H9 (cell line): Measurements from ENCODE around the gene MVP. TPM values are rescaled to one million over a fixed set of nuclear protein-coding genes. Genes with fewer than 3 reads are reported as not detected.
A peak's percentile ranks its signal among the peaks of the same experiment; 100 is the strongest.

Experiments used
- DNase-seq: peaks from one replicate; pipeline ENCODE4 v3.0.0-alpha.2; 2017
- H2AFZ ChIP-seq: one replicate; pipeline ENCODE4 v1.6.1; 2013; ENCODE audit warnings: mild to moderate bottlenecking, low read length, control low read depth, moderate library complexity
- H2AK5ac ChIP-seq: 2 replicates; pipeline ENCODE4 v1.6.1; 2013; ENCODE audit warnings: low read length, control low read depth, mixed read lengths; ENCODE audit not compliant: insufficient read length
- H2BK120ac ChIP-seq: one replicate; pipeline ENCODE4 v1.6.1; 2013; ENCODE audit warnings: low read depth, mild to moderate bottlenecking, low read length, control low read depth, inconsistent platforms; ENCODE audit not compliant: poor library complexity, severe bottlenecking
- H2BK12ac ChIP-seq: 2 replicates; pipeline ENCODE4 v1.6.1; 2013; ENCODE audit warnings: low read length, control low read depth, mixed read lengths, low read depth; ENCODE audit not compliant: insufficient read length
- H2BK15ac ChIP-seq: 2 replicates; pipeline ENCODE4 v1.6.1; 2013; ENCODE audit warnings: low read depth, low read length, control low read depth
- H2BK20ac ChIP-seq: one replicate; pipeline ENCODE4 v1.6.1; 2013; ENCODE audit warnings: low read depth, mild to moderate bottlenecking, low read length, control low read depth, inconsistent platforms; ENCODE audit not compliant: poor library complexity, severe bottlenecking
- H2BK5ac ChIP-seq: 2 replicates; pipeline ENCODE4 v1.6.1; 2013; ENCODE audit warnings: low read length, control low read depth, mixed read lengths; ENCODE audit not compliant: insufficient read length
- H3K14ac ChIP-seq: 2 replicates; pipeline ENCODE4 v1.6.1; 2013; ENCODE audit warnings: low read length, control low read depth; ENCODE audit not compliant: insufficient read depth
- H3K18ac ChIP-seq: 2 replicates; pipeline ENCODE4 v1.6.1; 2013; ENCODE audit warnings: low read depth, mild to moderate bottlenecking, mixed read lengths, low read length, control low read depth; ENCODE audit not compliant: insufficient read length
- H3K23ac ChIP-seq: 2 replicates; pipeline ENCODE4 v1.6.1; 2013; ENCODE audit warnings: low read length, control low read depth, mixed read lengths, low read depth; ENCODE audit not compliant: insufficient read length
- H3K23me2 ChIP-seq: 2 replicates; pipeline ENCODE4 v1.6.1; 2013; ENCODE audit warnings: low read depth, mild to moderate bottlenecking, mixed read lengths, low read length, control low read depth; ENCODE audit not compliant: insufficient read length, poor library complexity, severe bottlenecking
- H3K27ac ChIP-seq: 2 replicates; pipeline ENCODE4 v1.5.1; 2013; ENCODE audit warnings: low read length, control low read depth, mixed read lengths, low read depth; ENCODE audit not compliant: insufficient read length
- H3K27me3 ChIP-seq: 2 replicates; pipeline ENCODE4 v1.6.1; 2013; ENCODE audit warnings: low read length, control low read depth, inconsistent platforms; ENCODE audit not compliant: insufficient read depth
- H3K4ac ChIP-seq: 2 replicates; pipeline ENCODE4 v1.6.1; 2013; ENCODE audit warnings: low read depth, mild to moderate bottlenecking, control low read depth, inconsistent platforms, low read length, moderate library complexity
- H3K4me1 ChIP-seq: 2 replicates; pipeline ENCODE4 v1.6.1; 2013; ENCODE audit warnings: low read length, control low read depth, inconsistent platforms; ENCODE audit not compliant: insufficient read depth
- H3K4me2 ChIP-seq: 2 replicates; pipeline ENCODE4 v1.6.1; 2013; ENCODE audit warnings: low read length, control low read depth, mixed read lengths; ENCODE audit not compliant: insufficient read length, insufficient read depth
- H3K56ac ChIP-seq: 2 replicates; pipeline ENCODE4 v1.6.1; 2013; ENCODE audit warnings: low read depth, mild to moderate bottlenecking, mixed read lengths, low read length, control low read depth; ENCODE audit not compliant: insufficient read length
- H3K79me1 ChIP-seq: 2 replicates; pipeline ENCODE4 v1.6.1; 2013; ENCODE audit warnings: low read depth, mild to moderate bottlenecking, moderate library complexity, low read length, control low read depth, inconsistent platforms; ENCODE audit not compliant: insufficient read depth, poor library complexity, severe bottlenecking
- H3K79me2 ChIP-seq: 2 replicates; pipeline ENCODE4 v1.6.1; 2013; ENCODE audit warnings: low read length, control low read depth, inconsistent platforms; ENCODE audit not compliant: insufficient read depth
- H3K9ac ChIP-seq: 2 replicates; pipeline ENCODE4 v1.6.1; 2013; ENCODE audit warnings: low read length, control low read depth, mixed read lengths; ENCODE audit not compliant: insufficient read length; ENCODE audit errors: extremely low read depth
- H3K9me3 ChIP-seq: one replicate; pipeline ENCODE4 v1.6.1; 2013; ENCODE audit warnings: low read depth, low read length, inconsistent platforms; ENCODE audit not compliant: control insufficient read depth
- H3T11ph ChIP-seq: one replicate; pipeline ENCODE4 v1.6.1; 2013; ENCODE audit warnings: mild to moderate bottlenecking, low read length, control low read depth, inconsistent platforms
- H4K20me1 ChIP-seq: one replicate; pipeline ENCODE4 v1.6.1; 2013; ENCODE audit not compliant: control insufficient read depth, insufficient read length, insufficient read depth
- H4K5ac ChIP-seq: 2 replicates; pipeline ENCODE4 v1.6.1; 2013; ENCODE audit warnings: low read depth, mild to moderate bottlenecking, mixed read lengths, low read length, control low read depth; ENCODE audit not compliant: insufficient read length
- H4K8ac ChIP-seq: replicated peaks from 2 replicates; pipeline ENCODE4 v1.6.1; 2013; ENCODE audit warnings: low read length, control low read depth, mixed read lengths, low read depth; ENCODE audit not compliant: insufficient read length
- H4K91ac ChIP-seq: 2 replicates; pipeline ENCODE4 v1.6.1; 2013; ENCODE audit warnings: low read depth, mild to moderate bottlenecking, moderate library complexity, mixed read lengths, low read length, control low read depth; ENCODE audit not compliant: insufficient read length
- H3K27ac Mint-ChIP-seq, 3 experiments: 2 replicates in 2 of 3; 3 replicates in 1 of 3; pipeline ENCODE4 v1.8.0; 2020 to 2021; ENCODE audit warnings: mixed read lengths in 3 of 3, mild to moderate bottlenecking in 1 of 3, moderate library complexity in 1 of 3
- H3K27me3 Mint-ChIP-seq: 2 replicates; pipeline ENCODE4 v1.8.0; 2021; ENCODE audit warnings: low read depth, mild to moderate bottlenecking, moderate library complexity, mixed read lengths
- H3K36me3 Mint-ChIP-seq, 3 experiments: 2 replicates in 2 of 3; 3 replicates in 1 of 3; pipeline ENCODE4 v1.8.0; 2020 to 2021; ENCODE audit warnings: low read depth in 3 of 3, mixed read lengths in 3 of 3; ENCODE audit not compliant: insufficient read depth in 1 of 3
- H3K4me1 Mint-ChIP-seq, 2 experiments: 2 replicates each; pipeline ENCODE4 v1.8.0; 2020; ENCODE audit warnings: mixed read lengths in 2 of 2
- H3K4me3 Mint-ChIP-seq, 2 experiments: 2 replicates in 1 of 2; 3 replicates in 1 of 2; pipeline ENCODE4 v1.8.0; 2020 to 2021; ENCODE audit warnings: mild to moderate bottlenecking in 2 of 2, mixed read lengths in 2 of 2, moderate library complexity in 1 of 2
- H3K9me3 Mint-ChIP-seq, 2 experiments: 2 replicates in 1 of 2; 3 replicates in 1 of 2; pipeline ENCODE4 v1.8.0; 2020; ENCODE audit warnings: mild to moderate bottlenecking in 2 of 2, mixed read lengths in 2 of 2, moderate library complexity in 1 of 2
- WGBS: extraction: QIAGEN DNeasy Blood & Tissue Kit; methylation state at CpG from one replicate; pipeline ENCODE4 v1.1.7; 2013; ENCODE audit warnings: missing lambda C conversion rate, low lambda C conversion rate, mixed read lengths; ENCODE audit not compliant: insufficient read length; ENCODE audit errors: extremely low coverage; 5-methylcytosine and 5-hydroxymethylcytosine counted together
- total RNA-seq: library from RNA; stranded (reverse); gene quantifications from 2 replicates; pipeline ENCODE4 v1.2.1, GENCODE V29; 2021
- TF ChIP-seq, protein P1 (sequence below): fragments of 200-600 bp; sonication (generic); conservative IDR thresholded peaks from 3 replicates; pipeline ENCODE4 v1.8.0; 2021; ENCODE audit warnings: antibody characterized with exemption, mild to moderate bottlenecking

The MVP gene
- total RNA-seq, 1 experiment from 2014 or later, result 3.1 TPM

DNA sequence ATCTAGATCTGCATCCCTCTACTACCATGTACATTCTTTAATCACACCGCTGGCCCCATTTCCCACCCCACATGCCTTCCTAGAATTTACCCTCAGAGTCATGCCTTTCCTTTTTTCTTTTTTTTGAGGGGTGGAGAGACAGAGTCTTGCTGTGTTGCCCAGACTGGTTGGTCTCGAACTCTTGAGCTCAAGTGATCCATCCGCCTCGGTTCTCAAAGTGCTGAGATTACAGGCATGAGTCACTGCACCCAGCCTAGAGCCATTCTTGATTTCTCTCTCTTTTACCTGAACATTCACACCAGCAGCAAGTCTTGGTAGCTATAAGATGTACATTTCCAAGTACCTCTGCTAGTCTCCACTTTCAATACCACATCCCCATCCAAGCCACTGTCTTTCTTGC lies 2.2 kb upstream of the MVP start:
- peaks cover 47 to 59% of the 10 kb centered on the region in 2 experiments for H3K4me1 Mint-ChIP-seq
- no peaks in the 10 kb centered on the region; the same call in 1 of the 2 replicates for H3K27me3 Mint-ChIP-seq
- Histone ChIP-seq H3K9me3 (no peaks in the 10 kb centered on the region), H3K14ac (no peak overlapping the region), H4K91ac (no peak overlapping the region), H3K4ac (no peak overlapping the region), H3K27ac (no peak overlapping the region), H2BK12ac (no peak overlapping the region), H3K79me1 (no peaks in the 10 kb centered on the region), H3K27me3 (no peaks in the 10 kb centered on the region), H3K9ac (peak overlapping the region; percentile 2), H2BK5ac (no peak overlapping the region), H3K18ac (no peak overlapping the region), H3K56ac (no peak overlapping the region), H4K5ac (no peak overlapping the region), H4K20me1 (no peaks in the 10 kb centered on the region), H3K23me2 (peaks cover 17% of the 10 kb centered on the region), H2AFZ (no peak overlapping the region), H4K8ac (no peak overlapping the region), H3K23ac (no peak overlapping the region), H2BK15ac (no peak overlapping the region), H3T11ph (no peak overlapping the region), H2AK5ac (no peak overlapping the region), H3K79me2 (no peaks in the 10 kb centered on the region; the same call in 1 of the 2 replicates), H3K4me2 (no peak overlapping the region), H2BK120ac (no peak overlapping the region), H3K4me1 (peaks cover 6% of the 10 kb centered on the region; the same call in 1 of the 2 replicates), H2BK20ac (no peak overlapping the region)
- H3K4me3 Mint-ChIP-seq, result peak overlapping the region; percentile 53 to 68
- H3K9me3 Mint-ChIP-seq, result no peaks in the 10 kb centered on the region; a peak in 1 of 5 replicates
- TF ChIP-seq, protein P1, sequence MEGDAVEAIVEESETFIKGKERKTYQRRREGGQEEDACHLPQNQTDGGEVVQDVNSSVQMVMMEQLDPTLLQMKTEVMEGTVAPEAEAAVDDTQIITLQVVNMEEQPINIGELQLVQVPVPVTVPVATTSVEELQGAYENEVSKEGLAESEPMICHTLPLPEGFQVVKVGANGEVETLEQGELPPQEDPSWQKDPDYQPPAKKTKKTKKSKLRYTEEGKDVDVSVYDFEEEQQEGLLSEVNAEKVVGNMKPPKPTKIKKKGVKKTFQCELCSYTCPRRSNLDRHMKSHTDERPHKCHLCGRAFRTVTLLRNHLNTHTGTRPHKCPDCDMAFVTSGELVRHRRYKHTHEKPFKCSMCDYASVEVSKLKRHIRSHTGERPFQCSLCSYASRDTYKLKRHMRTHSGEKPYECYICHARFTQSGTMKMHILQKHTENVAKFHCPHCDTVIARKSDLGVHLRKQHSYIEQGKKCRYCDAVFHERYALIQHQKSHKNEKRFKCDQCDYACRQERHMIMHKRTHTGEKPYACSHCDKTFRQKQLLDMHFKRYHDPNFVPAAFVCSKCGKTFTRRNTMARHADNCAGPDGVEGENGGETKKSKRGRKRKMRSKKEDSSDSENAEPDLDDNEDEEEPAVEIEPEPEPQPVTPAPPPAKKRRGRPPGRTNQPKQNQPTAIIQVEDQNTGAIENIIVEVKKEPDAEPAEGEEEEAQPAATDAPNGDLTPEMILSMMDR, result no peak
- H3K36me3 Mint-ChIP-seq, result peaks cover 24 to 38% (median 35%) of the 10 kb centered on the region in 3 experiments
- peak overlapping the region in 2 of 3 experiments; percentile 58 to 62; a peak in 3 of 7 replicates for H3K27ac Mint-ChIP-seq
- no CpG with 5 or more reads among the region's 4 CpGs for WGBS
- no peak for DNase-seq
